GM03348 (cell line): ENCODE data around the gene ZNF587B.
"Not testable (repeated sequence)": the region's sequence is repeated elsewhere in the genome, so short reads cannot be mapped to it uniquely, and the experiment has no call there.

Experiments
- DNase-seq: peaks from one replicate; pipeline ENCODE4 v3.0.0; 2012; ENCODE audit warnings: low spot score

The ZNF587B gene

GRCh38 chr19:57830071-57830602, at the start of gene ZNF587B:
TSS of gene ZNF587B (plus strand) at chr19:57830299. CDS start at chr19:57830529, 230 bp downstream.
- DNase-seq: no peak

GRCh38 chr19:57786286-57786685, 43.8 kb upstream of the ZNF587B start:
- DNase-seq: no peak

GRCh38 chr19:57786906-57787305, 43.2 kb upstream of the ZNF587B start:
- DNase-seq: no peak

DNA sequence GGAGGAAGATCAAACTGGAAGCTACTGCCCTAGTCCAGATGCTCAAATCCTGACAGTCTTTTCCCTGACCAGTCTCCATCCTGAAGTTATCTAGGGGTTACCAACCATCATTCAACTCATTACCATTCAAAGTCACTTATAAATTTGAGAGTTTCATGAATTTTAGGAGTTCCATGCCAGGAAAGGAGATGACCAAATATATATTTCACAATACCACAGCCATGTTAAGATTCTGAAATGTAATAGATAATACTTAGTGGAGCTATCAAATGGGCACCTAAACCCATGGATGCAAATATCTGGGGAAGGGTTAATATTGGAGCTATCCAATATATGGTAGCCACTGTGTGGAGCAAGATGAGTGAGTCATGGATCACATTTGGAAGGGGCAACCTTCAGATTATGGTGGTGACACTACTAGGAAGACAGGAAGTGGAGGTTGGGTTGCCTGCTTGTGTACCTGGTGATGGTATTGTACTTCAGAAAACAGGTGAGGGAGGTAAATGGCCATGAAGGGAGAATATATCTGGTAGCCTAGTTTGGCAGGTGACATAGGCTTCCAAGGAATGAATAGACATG, 41.9 kb upstream of the ZNF587B start:
- no peak for DNase-seq

DNA sequence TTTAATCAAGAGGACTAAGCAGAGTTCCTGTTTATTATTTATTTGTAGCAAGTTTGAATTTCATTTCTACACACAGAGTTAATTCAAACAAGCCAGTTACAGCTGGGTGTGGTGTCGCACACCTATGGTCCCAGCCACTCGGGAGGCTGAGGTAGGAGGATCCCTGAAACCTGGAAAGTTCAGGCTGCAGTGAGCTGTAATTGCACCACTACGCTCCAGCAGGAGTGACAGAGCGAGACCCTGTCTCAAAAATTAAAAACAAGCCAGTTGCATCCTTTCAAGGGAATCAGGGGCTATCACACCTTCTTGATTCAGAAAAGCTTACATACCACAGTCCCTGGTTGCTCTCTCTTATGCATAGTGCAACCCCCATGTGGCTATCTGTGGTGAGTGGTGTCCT, 40.8 kb upstream of the ZNF587B start:
- DNase-seq: no peak

GRCh38 chr19:57796580-57796979, 33.5 kb upstream of the ZNF587B start:
- not testable (repeated sequence) for DNase-seq

- DNase-seq: no peak
Observed at GRCh38 chr19:57800696-57801095, 29.4 kb upstream of the ZNF587B start.

DNA sequence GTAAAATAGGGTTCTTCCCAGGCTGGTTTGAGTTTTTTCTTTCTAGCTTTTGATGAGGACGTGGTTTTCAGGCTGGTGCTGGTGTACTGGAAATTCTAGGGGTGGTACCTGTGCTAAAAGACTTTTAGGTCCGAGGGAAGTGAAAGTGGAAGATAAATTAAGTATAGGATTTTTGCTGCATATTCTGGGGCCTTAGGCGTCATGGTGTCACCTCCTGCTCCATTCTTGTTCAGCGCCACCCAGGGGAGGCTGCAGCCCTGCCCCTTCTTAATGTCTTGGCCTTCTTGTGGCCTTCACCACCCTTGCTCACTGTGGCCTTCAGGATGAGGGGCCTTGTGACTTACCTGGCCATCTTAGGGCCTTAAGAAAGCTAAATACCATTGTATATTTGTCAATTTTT, 27.8 kb upstream of the ZNF587B start:
- no peak for DNase-seq

GRCh38 chr19:57803265-57803593, 26.9 kb upstream of the ZNF587B start:
- no peak for DNase-seq

- peak; percentile 77 for DNase-seq
Observed at GRCh38 chr19:57803594-57804325, 26.3 kb upstream of the ZNF587B start.

- no peak for DNase-seq
Observed at GRCh38 chr19:57807541-57807940, 22.6 kb upstream of the ZNF587B start.

- not testable (repeated sequence) for DNase-seq
Observed at GRCh38 chr19:57810410-57811295, 19.4 kb upstream of the ZNF587B start.

DNA sequence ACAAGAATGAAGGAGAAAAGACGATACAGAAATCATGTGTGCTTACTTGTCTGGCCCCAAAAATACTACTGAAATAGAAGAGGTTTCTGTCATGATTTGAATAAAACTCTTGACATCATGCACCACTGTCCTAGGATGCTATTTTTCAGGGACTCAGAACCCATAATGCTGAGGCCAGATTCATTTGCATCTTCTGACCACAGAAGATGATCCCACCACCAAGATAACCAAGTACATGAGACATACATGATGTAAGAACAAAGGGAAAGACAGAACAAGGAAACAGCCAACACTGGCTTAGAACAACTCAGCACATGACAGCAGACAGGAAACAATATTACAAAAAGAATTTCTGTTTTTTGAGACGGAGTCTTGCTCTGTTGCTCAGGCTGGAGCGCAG, 17.9 kb upstream of the ZNF587B start:
- DNase-seq: no peak

DNA sequence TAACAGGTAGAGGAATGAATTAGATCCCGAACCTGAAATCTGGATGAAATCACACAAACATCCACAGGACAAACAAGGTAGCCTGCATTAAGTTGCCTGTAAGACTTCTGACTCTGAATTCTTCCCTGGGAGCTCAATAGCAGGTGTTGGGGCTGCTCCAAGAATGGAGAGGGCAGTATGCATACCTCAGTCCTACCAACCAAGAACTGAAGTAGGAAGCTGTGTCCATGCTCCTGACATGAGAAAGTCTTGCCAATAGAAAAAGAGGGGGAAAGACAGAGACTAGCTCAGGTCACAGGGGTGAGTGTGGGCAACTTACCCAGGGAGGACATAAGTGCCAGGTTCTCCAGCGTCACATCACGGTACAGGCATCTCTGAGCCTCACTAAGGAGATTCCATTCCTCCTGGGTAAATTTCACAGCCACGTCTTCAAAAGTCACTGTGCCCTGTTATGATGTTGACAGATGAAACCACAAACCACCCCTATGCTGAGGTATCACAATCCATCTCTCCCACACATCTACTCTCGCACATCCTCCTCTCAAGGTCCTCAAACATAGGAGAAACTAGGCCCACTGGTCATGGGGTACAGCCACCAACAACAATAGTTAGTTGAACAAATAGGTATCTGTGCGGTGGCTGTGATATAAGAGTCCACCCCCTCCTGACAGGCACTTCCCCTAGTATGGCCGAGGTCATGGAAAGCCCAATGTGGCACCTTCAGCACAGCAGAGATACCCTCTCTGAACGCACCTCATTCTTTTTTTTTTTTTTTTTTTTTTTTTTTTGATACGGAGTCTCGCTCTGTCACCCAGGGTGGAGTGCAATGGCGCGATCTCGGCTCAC, 16.9 kb upstream of the ZNF587B start:
- not testable (repeated sequence) for DNase-seq

DNA sequence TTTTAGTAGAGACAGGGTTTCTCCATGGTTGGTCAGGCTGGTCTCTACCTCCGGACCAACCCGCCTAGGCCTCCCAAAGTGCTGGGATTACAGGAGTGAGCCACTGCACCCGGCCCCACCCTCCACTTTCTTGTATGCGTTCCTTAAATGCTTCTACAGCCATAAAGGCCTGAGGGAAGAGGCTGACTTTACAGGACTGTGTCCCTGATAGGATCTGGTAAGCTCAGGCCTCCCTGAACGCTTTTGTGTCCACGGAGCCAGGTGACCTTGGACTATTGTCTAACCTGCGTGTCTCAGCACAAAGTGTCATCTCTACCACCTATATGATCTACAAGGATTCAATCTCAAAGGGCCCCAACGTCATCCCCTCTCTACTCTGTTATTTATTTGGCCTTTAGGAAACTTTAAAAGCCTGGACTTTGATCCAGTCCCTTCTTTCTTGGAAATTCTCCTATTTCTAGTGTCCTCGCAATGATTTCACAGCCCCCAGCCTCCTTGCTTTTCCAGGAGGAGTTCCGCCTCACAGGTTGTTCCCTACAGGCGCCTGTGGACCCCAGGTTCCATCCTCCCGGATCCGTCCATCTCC, 16.1 kb upstream of the ZNF587B start:
- no peak for DNase-seq

DNA sequence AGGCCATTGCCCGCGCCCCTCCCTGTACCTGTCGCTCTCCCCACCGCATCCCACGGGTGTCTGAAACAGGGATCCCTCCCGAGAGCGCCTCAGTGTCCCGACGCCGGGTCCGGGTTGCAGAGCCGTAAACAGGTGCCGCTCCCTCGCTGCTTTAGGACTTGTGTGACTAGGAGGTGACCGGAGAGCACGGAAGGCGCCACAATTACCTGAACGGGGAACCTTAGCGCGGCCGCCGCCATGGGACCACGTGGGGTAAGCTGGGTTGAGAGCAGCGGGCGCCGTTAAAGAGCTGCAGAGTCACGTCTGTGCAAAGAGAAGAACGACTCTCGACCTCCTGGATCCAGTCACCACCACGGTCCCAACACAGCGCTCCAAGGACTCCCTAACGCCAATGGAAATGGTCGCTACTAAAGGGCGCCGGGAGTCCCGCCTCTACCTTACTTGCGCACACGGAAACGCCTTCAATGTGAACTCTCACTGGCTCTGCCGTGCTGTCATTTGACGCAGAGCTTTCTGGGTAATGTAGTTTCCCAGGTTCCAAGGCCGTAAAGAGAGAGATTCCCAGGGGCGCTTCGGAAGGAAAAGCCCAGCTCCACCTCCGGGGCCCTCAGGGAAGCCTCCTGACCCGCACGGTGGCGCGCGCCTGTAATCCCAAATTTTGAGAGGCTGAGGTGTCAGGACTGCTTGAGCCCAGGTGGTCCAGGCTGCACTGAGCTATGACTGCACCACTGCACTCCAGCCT, 15.4 kb upstream of the ZNF587B start, which contains the start of gene ZNF552:
Gene ZNF552, minus strand, starts transcription at position 409 of the 742 bp plus-strand sequence. Its CDS starts 170 bp downstream, at position 239.
- DNase-seq: peak; percentile 91

DNA sequence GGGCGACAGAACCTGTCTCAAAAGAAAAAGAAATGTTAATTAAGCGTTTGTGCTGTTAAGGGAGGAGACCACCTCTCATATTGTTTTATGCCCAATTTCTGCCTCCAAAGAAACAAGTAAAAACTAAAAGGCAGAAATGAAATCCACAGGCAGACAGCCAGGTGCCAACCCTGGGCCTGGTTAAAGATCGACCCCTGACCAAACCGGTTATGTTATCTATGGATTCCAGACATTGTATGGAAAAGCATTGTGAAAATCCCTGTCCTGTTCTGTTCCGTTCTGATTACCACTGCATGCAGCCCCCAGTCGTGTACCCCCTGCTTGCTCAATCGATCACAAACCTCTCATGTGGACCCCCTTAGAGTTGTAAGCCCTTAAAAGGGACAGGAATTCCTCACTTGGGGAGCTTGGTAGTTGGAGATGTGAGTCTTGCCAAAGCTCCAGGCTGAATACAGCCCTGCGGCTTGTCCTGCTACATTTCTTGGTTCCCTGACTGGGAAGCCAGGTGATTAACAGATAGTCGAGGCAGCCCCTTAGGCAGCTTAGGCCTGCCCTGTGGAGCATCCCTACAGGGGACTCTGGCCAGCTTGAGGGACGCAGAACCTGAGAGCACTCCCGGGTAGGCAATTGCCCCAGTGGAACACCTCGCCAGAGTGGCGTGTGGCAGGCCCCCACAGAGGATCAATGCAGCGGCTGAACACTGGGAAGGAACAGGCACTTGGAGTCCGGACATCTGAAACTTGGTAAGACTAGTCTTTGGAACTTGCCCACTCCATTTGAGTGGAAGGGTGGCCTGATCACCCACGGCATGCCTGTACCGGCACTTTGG, 14.6 kb upstream of the ZNF587B start:
- DNase-seq: no peak

DNA sequence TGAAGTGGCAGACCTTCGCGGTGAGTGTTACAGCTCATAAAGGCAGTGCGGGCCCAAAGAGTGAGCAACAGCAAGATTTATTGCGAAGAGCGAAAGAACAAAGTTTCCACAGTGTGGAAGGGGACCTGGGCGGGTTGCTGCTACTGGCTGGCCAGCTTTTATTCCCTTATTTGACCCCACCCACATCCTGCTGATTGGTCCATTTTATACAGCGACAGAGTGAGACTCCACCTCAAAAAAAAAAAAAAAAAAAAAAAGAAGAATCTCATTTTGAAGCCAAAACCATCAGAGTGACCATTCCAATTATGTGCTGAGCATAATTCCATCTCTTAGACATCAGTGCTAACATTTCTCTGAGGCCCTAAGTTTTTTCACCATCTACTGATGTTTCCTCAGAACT, 13.4 kb upstream of the ZNF587B start:
- no peak for DNase-seq

DNA sequence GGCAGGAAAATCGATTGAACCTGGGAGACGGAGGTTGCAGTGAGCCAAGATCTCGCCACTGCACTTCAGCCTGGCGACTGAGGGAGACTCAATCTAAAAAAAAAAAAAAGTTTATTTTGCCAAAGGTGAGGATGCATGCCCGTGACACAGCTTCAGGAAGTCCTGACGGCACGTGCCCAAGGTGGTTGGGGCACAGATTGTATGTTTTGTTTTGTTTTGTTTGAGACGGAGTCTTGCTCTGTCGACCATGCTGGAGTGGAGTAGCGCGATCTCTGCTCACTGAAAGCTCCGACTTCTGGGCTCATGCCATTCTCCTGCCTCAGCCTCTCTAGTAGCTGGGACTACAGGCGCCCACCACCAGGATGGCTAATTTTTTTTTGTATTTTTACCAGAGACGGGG, 12.1 kb upstream of the ZNF587B start:
- DNase-seq: no peak

- no peak for DNase-seq
Observed at GRCh38 chr19:57818378-57818777, 11.7 kb upstream of the ZNF587B start.
